Adrenal gland (tissue), 12 donors: Measurements from ENCODE around the gene TRAK1. TPM values are rescaled to one million over a fixed set of nuclear protein-coding genes. Genes with fewer than 3 reads are reported as not detected.

Source experiments
- DNase-seq, 7 donors: peaks; one replicate each; pipeline ENCODE4 v3.0.0-alpha.2; 2019 to 2020
- H3K27ac ChIP-seq, 5 donors: fragments of 200-600 bp; sonication (generic) in 4 of 5; 1 replicate in 3 of 5; 2 replicates in 2 of 5; pipeline versions ENCODE4 v1.5.1 to v1.8.0; 2016 to 2020; ENCODE audit warnings: mild to moderate bottlenecking in 1 of 5
- H3K27me3 ChIP-seq: fragments of 200-600 bp; 2 replicates; pipeline ENCODE4 v1.8.0; 2021
- H3K36me3 ChIP-seq, 2 donors: fragments of 200-600 bp; replicated peaks in 1 of 2; 1 replicate in 1 of 2; 2 replicates in 1 of 2; pipeline versions ENCODE4 v1.5.1 to v1.8.0; 2018 to 2022
- H3K4me1 ChIP-seq, 2 donors: fragments of 200-600 bp; replicated peaks in 1 of 2; 1 replicate in 1 of 2; 2 replicates in 1 of 2; pipeline versions ENCODE4 v1.5.1 to v1.8.0; 2018 to 2021
- H3K4me3 ChIP-seq, 4 donors: fragments of 200-600 bp; sonication (generic) in 3 of 4; one replicate each; pipeline ENCODE4 v1.5.1; 2016 to 2018
- H3K9me3 ChIP-seq, 3 donors: fragments of 200-600 bp; sonication (generic) in 1 of 3; replicated peaks in 1 of 3; 1 replicate in 2 of 3; 2 replicates in 1 of 3; pipeline versions ENCODE4 v1.5.1 to v1.8.0; 2016 to 2021
- CTCF ChIP-seq, 6 experiments: fragments of 450-650 bp in 4 of 6; fragments of 200-600 bp in 2 of 6; sonication (generic) in 1 of 6; IDR thresholded peaks; 1 replicate in 5 of 6; 2 replicates in 1 of 6; pipeline versions ENCODE4 v1.5.1 to v1.8.0; 2016 to 2021; ENCODE audit warnings: antibody characterized with exemption in 6 of 6, mild to moderate bottlenecking in 2 of 6, moderate library complexity in 1 of 6
- POLR2A ChIP-seq, 2 donors: fragments of 450-650 bp; IDR thresholded peaks; one replicate each; pipeline ENCODE4 v1.6.1; 2017; ENCODE audit warnings: antibody characterized with exemption in 2 of 2, mild to moderate bottlenecking in 2 of 2, moderate library complexity in 1 of 2
- WGBS, 4 donors: extraction: QIAGEN DNeasy Blood & Tissue Kit in 2 of 4; methylation state at CpG; one replicate each; pipeline versions ENCODE4 v1.1.5 to v1.1.7; 2013 to 2017; 5-methylcytosine and 5-hydroxymethylcytosine counted together
- intact Hi-C, 2 donors: fragments of 100-400 bp; cut with DNase I; formaldehyde crosslinking; loops; one replicate each; pipeline versions ENCODE4 v1.14.1 to v1.15.0; 2022 to 2023
- polyA plus RNA-seq, 3 donors: library from polyadenylated mRNA; stranded (reverse); fragments of 200-250 nt in 2 of 3; fragments of 350-450 nt in 1 of 3; fragmentation: Illumina TruSeq in 1 of 3; extraction: RNeasy Lipid Tissue Mini Kit (QIAGEN cat#74804) in 1 of 3; gene quantifications; one replicate each; pipeline ENCODE4 v1.2.3, GENCODE V29; 2013 to 2014
- total RNA-seq, 9 donors: library from RNA; depleted of rRNA in 4 of 9; stranded (reverse); fragments of >200 nt in 4 of 9; fragments of 120-200 nt in 1 of 9; fragmentation: NEBNext Ultra II Directional in 1 of 9; extraction: Animal tissue kit (Norgen Biotek cat#: 25700) in 1 of 9; gene quantifications; one replicate each; pipeline versions ENCODE4 v1.1.0 to v1.2.4, GENCODE V29; 2013 to 2023
- donor health status: healthy with polysubstance abuse.
- donor health status: Bipolar disorder and iron deficiency.
- donor health status: DM: yes; HTN: yes; CAD: no.
- donor health status: DM: no; HTN: no; CAD: no.
- donor health status: DM: no; HTN: no; CAD: no.
- donor health status: DM: yes; HTN: yes; CAD: no.

Gene TRAK1
- total and polyA plus RNA-seq, 12 donors, result 13.1 to 38.1 (median 26.4) TPM

DNA sequence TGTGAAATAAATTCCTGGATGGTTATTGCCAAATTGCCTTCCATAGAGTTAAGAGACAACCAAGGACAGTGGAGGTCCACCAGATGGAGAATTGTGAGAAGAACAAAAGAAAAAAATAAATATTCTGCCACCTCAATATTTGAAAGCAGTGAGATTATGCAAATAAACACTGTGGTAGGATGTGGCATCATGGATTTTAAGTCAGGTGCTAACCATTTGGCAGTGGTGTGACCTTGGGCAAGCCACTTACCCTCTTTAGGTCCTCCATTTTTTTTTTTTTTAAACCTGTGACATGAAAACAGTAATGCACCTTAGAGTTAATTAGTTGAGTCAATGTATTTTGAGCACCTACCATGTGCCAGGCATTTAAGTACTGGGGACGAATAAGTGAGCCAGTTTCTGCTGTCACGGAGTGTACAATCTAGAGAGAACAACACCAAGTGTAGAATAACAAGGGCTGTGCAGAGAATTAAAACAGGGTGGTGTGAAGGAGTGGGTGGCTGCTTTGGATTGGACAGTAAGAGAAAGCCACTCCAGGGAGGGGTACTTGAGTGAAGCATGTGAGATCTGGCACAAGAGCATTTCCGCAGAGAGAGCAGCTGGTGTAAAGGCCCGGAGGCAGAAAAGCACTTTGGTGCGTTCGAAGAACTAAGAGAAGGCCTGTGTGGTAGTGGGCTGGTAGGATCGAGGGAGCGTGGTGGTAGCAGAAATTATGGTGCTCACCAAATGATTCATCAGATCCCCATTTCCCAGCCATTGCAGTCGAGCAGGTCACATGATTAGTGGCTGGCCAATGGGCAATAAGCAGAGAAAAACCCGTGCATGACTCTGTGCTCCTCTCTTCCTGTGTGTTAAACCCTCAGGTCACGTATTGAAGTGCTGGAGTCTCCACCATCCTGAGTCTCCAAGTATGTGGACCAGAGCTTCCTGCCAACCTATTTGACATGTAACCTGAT, 135.6 kb downstream of the TRAK1 start:
- Histone ChIP-seq H3K36me3 (peaks cover 0 to 22% of the 10 kb centered on the region in 2 donors), H3K4me3 (no peak overlapping the region), H3K4me1 (no peaks in the 10 kb centered on the region), H3K9me3 (no peaks in the 10 kb centered on the region), H3K27me3 (no peaks in the 10 kb centered on the region), H3K27ac (no peak overlapping the region)
- TF ChIP-seq CTCF (IDR thresholded peaks at IDR 0.05), result no peak
- no peak for TF ChIP-seq POLR2A (IDR thresholded peaks at IDR 0.05)
- intact Hi-C loops, result no loop called here
- 80 to 88% (median 85%) methylated on average over 11 of the region's 11 CpGs for WGBS, 4 donors
- no peak for DNase-seq

DNA sequence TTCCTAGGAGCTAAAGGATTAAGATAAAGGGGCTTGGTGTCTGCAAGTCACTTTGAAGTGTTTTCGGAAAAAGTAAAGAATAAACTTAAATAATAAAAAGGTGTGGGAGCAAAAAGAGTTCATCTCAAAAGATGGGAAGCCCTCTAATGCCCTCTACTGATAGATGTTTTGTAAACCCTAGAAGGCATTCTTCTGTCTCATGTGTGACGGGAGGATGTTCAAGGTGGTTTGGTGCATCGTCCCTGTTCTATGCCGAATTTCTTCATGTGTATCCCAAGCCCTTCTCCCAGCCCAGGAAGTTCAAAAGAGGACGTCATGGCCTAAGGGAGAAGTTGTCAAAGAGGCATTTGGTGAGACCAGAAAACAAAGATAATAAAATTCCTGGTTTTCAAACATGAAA, 137.6 kb downstream of the TRAK1 start:
- Histone ChIP-seq H3K9me3 (no peaks in the 10 kb centered on the region), H3K36me3 (peaks cover 0 to 3% of the 10 kb centered on the region in 2 donors), H3K4me1 (no peaks in the 10 kb centered on the region), H3K27me3 (no peaks in the 10 kb centered on the region), H3K27ac (no peak overlapping the region), H3K4me3 (no peak overlapping the region)
- WGBS, 4 donors, result 33 to 40% (median 37%) methylated on average over 5 of the region's 5 CpGs
- no peak for DNase-seq
- TF ChIP-seq CTCF (IDR thresholded peaks at IDR 0.05) (peak in 1 of 6 experiments; percentile 8), POLR2A (IDR thresholded peaks at IDR 0.05) (no peak)
- intact Hi-C loops, result no loop called here

GRCh38 chr3:42229266-42229941, 138.2 kb downstream of the TRAK1 start:
- H3K27me3 ChIP-seq, result no peaks in the 10 kb centered on the region
- no peaks in the 10 kb centered on the region for H3K36me3 ChIP-seq
- no peak for DNase-seq
- intact Hi-C loops, result no loop called here
- no peaks in the 10 kb centered on the region for H3K9me3 ChIP-seq
- TF ChIP-seq POLR2A (IDR thresholded peaks at IDR 0.05) (no peak), CTCF (IDR thresholded peaks at IDR 0.05) (no peak)
- H3K4me1 ChIP-seq, result no peaks in the 10 kb centered on the region
- H3K27ac ChIP-seq, result no peak overlapping the region
- no peak overlapping the region for H3K4me3 ChIP-seq
- WGBS, 4 donors, result 46 to 59% (median 50%) methylated on average over 4 to 5 of the region's 5 CpGs

DNA sequence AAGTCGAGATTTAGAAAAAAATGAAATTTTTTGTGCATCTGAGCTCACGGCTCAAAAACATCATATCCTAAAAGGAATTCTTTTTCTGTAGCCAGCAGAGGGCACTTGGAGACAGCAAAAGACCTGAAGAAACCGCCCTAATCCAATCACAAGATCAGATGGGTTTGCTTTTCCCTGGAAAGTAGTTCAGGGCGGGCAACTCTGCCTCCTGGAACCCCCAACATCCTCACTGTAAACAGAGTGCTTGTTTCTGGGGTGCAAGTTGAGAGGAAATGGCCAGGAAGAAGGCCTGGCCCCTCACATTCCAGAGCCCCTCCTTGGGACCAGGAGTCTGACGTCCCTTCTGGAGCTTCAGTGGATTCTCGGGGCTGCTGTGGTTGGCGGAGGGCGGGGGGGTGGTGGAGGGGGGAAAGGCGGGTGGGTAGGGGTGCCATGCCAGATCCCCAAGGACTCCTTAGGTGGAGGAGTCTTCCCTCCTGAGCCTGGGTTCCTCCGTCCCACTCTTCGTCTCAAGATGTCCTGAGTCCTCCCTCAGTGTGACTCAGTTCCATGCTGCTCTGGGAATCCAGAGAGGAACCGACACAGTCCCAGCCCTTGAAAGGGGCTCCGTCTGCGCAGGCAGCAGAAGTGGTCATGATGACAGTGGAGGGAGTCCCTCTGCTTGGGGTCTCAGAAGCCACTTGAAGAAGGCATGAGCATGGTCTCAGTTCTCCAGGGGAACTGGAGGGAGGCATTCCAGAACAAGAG, 139.0 kb downstream of the TRAK1 start:
- Histone ChIP-seq H3K9me3 (no peaks in the 10 kb centered on the region), H3K27me3 (no peaks in the 10 kb centered on the region), H3K4me1 (no peaks in the 10 kb centered on the region), H3K36me3 (no peaks in the 10 kb centered on the region), H3K4me3 (no peak overlapping the region), H3K27ac (no peak overlapping the region)
- no peak for TF ChIP-seq POLR2A (IDR thresholded peaks at IDR 0.05)
- peak; percentile 18 to 58 (median 48) for TF ChIP-seq CTCF (IDR thresholded peaks at IDR 0.05)
- WGBS, 4 donors, result 2 to 47% (median 38%) methylated on average over 4 to 14 of the region's 14 CpGs
- DNase-seq, result peak in 2 of 7 donors; percentile 8 to 31
- intact Hi-C loops, result loop anchor here in 1 of 2 donors (5.0 kb wide), 1 partner anchor 212 kb away; no protein-coding TSS in a partner anchor
